Umbilical cord (tissue), 2 donors: ENCODE measurements around the gene PRKCI. TPM values are rescaled to one million over a fixed set of nuclear protein-coding genes. Genes with fewer than 3 reads are reported as not detected.
"Not testable (repeated sequence)": the region's sequence is repeated elsewhere in the genome, so short reads cannot be mapped to it uniquely, and the experiment has no call there.

Source experiments
- DNase-seq: peaks from one replicate; pipeline ENCODE4 v3.0.0-alpha.2; 2015; ENCODE audit warnings: low spot score
- total RNA-seq: library from RNA; depleted of rRNA; stranded (reverse); fragments of >200 nt; gene quantifications from one replicate; pipeline ENCODE4 v1.2.3, GENCODE V29; 2014; ENCODE audit warnings: low replicate concordance; ENCODE audit not compliant: insufficient read depth

Gene PRKCI
- total RNA-seq: 65.5 TPM

DNA sequence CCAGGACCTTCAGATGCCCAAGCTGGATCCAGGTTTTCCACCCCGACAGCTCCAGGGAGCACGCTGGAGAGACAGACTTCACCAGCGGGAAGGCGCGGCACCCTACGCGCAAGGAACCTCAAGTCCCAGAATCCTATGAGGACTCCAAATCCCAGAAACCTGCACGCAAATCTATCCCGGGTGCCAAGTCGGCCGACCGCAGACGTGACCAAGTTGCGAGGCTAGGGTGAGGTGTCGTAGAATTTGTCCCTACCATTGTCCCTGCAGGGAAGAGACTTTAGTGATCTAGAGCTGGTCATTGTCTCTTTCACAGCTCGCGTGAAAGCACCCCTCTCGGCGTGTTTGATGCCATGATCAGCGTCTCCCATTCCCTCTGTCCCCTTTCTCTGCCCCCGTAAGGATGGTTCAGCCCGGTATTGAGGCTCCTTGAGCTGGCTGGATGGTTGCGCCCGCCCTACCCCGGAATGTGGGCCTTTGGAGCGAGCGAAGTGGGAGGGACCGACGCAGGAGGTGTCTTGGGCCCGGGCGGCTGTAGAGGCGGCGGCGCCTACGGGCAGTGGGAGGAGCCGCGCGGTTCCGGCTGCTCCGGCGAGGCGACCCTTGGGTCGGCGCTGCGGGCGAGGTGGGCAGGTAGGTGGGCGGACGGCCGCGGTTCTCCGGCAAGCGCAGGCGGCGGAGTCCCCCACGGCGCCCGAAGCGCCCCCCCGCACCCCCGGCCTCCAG, at the start of gene PRKCI:
Gene PRKCI, plus strand, starts transcription at position 501 of the 723 bp plus-strand sequence. CDS start 246 bp downstream, outside the sequence.
- peak; percentile 99 for DNase-seq

DNA sequence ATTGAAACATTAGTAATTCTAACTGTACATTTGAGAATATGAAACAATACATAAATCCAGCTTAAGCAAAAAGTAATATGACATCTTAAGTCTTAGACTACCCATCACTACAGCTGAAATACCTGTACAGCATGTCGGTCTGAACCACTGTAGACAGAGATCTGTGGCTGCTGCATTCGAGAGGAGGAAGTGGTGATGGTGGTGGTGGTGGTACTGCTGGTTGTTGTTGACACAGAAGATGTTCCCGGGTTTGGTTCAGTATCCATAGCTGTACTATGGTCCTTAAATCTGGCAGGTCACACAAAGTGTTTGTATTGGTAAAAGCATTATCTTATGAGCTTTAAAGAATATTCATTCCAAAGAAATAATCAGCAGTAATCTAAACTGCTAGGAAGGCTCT, 43.6 kb upstream of the PRKCI start:
- no peak for DNase-seq

DNA sequence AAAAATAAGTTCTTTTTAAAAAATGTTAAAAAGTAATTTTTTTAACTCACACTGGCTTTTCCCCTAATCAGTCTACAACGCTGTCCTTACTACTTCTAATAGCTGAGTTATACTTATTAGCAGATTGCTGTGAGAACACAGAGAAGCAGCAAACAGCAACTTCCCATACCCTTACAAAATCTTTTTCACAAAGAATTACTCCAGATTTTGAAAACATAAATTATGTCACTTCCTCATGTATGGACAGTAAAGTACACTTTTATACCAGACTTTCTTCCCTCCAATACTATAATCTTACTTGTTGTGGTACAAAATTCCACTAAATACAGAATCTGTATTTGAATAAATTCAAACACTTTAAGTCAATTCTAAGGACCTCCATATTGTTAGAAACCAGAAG, 42.8 kb upstream of the PRKCI start:
- no peak for DNase-seq

DNA sequence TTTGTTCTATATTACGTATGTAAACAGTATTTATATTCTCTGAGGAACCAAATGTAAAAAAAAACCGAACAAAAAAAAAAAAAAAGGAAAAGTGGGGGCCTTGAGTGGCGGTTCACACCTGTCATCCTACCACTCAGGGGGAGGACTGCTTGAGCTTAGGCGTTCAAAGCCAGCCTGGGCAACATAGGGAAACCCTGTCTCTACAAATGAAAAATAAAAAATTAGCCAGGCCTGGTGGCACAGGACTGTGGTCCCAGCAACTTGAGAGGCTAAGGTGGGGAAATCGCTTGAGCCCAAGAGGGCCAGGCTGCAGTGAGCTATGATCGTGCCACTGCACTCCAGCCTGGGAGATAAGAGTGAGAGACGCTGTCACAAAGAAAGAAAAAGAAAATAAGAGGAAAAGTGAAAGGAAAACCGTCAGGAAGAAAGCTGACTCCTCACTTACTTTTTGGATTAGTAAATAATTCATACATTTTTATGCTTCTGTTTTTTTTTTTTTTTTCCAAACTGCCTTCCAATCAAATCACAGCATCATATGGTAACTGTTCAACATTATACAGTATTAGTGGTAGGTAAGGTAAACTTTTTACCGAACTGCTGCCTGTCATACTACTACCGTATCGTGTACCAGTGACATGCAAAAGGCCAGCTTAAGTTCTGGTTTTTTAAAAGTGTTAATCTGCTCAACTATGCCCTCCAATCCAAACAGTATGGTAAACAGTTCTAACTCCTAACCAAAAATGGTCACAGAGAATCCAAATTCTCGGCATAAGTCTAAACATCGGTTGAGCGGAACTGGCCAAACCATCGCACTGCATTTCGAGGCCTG, 41.9 kb upstream of the PRKCI start:
- no peak for DNase-seq

DNA sequence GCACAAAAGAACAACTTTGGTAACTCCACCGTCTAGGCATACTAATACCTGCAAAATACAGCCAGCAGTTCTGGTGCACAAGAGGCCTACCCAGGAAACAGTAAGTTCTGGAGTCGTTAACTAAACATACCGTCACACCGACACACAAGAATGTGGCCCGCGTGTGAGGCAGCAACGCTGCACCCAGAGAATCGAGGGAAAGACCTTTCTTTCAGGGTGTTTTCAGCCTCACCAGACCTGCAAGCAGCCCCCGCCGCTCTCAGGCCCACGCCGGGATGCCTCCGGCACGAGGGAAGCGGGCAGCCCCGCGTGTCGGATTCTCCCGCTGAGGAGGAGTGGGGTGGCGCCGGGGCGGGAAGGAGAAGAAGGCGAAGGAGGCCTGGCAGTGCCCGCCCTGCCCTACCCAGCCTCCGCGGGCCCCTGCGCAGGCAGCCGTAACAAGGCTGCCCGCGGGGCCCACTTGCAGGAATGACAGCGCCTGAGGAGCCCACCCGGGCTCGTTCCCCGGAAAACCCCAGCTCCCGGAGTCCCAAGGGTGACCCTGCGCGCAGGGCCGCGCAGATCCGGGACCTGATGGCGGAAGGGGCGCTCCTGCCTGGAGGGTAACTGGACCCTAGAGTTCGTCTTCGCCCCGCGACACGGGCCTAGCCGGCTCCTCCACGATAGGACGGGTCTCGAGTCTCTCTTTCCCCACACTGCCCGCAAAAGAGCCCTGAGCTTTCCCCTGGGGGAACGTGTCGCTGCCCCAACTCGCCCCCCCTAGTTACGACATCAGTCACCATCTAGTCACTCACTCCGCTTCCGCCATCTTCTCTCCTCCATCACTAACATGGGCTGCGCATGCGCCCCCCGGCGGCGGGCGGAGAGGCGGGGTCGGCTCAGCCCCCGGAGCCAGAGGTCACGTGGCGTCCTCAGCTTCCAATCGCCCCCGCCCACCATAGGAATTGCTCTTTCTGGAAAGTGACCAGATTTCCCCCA, 41.0 kb upstream of the PRKCI start, which contains the start of gene PHC3:
Gene PHC3, minus strand, starts transcription at position 826 of the 978 bp plus-strand sequence. Its CDS starts 18 bp downstream, at position 808.
- peak; percentile 96 for DNase-seq

DNA sequence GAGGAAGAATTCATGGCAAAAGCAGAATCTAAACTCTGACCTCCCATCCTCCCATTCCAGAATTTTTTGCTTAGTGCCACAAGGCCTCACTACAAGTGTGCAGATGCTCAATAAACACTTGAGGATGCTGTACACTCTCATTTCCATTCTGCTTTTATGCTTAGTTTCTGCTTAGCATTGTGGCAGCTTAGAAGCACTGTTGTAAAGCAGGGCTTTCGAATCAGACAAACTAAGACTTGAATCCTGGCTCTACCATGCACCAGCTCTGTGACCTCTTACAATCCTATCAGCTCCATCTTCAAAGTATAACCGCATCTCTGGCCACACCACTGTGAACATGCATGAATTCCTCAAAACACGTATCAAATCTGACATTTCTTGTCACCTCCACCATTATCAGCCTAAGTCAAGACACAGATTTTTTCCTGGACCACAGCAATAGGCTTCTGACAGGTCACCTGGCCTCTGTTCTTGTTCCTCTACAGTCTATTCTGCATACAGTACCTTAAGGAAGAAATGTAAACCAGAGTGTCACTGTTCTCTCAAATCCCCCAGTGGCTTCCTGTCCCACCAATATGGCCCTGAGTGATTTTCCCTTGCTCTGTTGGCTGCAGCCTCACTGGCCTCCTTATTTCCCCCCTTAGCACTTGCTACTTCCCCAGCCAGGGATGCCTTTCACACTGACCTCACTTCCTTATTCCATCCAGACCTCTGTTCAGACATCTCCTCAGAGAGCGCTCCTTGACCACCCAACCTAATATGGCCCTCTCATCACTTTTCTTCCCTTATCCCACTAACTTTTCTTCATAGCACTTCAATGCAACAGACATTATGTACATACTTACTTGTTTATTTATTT, 32.6 kb upstream of the PRKCI start:
- DNase-seq: peak; percentile 7

DNA sequence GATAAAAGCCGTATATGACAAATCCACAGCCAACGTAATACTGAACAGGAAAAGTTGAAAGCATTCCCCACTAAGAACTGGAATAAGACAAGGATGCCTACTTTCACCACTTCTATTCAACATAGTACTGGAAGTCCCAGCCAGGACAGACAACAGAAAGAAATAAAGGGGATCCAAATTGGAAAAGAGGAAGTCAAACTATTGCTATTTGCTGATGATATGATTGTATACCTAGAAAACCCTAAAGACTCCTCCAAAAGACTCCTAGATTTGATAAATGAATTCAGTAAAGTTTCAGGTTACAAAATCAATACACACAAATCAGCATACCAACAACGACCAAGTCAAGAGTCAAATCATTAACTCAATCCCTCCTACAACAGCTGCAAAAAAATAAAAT, 26.5 kb upstream of the PRKCI start:
- not testable (repeated sequence) for DNase-seq

- no peak for DNase-seq
Measured at GRCh38 chr3:170196833-170197232, 25.4 kb upstream of the PRKCI start.

GRCh38 chr3:170200987-170201386, 21.2 kb upstream of the PRKCI start:
- no peak for DNase-seq

- no peak for DNase-seq
Measured at GRCh38 chr3:170201527-170201926, 20.7 kb upstream of the PRKCI start.

DNA sequence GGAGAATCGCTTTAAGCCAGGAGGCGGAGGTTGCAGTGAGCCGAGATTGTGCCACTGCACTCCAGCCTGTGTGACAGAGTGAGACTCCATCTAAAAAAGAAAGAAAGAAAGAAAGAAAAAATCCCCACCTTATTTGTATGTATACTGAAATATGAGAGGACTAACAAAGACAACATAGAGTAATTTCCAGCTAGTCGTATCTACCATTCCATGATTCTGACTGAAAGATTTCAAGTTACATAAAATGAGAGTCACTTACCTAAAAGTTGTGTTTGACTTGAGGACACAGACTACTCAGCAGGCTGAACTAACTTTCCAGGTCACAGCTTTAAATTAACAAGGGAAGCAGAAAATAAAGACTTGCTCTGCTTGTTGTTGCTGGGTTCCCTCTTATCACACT, 18.8 kb upstream of the PRKCI start:
- no peak for DNase-seq

DNA sequence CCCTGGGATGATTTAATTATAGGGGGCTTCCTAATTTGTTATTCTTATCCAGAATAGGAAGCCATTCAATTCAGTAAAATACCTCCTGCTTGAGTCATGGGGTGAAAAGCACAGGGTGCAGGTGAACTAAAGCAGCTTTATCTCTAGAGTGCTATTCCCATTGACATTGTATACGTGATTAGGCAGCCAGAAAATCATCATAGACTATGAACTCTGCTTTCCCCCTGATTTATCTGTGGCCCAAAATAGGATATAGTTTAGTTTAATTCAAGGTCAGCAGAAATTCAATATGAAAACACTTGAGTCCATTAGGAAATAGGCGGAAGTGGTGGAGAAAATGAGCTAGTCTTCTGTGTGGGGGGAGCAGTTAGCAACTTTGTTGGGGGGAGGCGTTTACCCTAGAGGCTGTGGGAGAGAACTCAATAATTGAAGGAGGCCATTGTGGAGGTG, 18.2 kb upstream of the PRKCI start:
- no peak for DNase-seq

GRCh38 chr3:170204509-170204908, 17.7 kb upstream of the PRKCI start:
- DNase-seq: no peak

DNA sequence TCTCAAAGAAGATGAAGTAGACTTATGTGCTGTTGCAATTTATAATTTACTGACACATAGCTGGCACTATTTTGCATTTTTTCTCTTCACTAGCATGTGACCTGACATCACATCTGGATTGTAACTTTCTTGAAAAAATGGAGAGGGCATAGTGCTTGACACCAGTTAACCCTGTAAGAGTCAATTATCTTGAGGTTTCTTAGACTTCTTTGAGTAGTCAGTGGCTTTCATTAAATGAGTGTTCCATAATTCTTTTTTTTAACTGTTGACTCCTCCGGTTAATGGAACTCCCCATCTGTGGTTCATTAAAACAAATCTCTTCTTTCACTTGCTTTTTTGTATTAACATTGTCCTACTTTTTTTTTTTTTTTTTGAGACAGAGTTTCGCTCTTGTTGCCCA, 16.9 kb upstream of the PRKCI start:
- DNase-seq: peak; percentile 26

DNA sequence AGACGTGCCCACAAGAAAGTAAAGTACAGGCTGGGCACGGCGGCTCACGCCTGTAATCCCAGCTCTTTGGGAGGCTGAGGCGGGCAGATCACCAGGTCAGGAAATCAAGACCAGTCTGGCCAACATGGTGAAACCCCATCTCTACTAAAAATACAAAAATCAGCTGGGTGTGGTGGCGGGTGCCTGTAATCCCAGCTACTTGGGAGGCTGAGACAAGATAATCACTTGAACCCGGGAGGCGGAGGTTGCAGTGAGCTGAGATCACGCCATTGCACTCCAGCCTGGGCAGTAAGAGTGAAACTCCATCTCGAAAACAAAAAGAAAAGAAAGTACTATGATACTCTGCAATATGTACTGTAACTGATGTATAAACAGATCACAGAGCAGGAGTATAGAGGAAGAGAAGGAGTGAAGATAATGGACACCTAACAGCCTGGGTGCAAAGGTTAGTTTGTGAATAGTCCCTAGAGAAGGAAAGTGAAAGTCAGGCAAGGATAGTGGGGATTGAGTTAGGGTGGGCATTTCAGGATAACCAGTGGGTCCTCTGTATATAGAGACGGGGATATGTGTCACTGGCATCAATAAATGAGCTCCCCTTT, 16.0 kb upstream of the PRKCI start:
- not testable (repeated sequence) for DNase-seq

- no peak for DNase-seq
Measured at GRCh38 chr3:170207717-170208116, 14.5 kb upstream of the PRKCI start.

DNA sequence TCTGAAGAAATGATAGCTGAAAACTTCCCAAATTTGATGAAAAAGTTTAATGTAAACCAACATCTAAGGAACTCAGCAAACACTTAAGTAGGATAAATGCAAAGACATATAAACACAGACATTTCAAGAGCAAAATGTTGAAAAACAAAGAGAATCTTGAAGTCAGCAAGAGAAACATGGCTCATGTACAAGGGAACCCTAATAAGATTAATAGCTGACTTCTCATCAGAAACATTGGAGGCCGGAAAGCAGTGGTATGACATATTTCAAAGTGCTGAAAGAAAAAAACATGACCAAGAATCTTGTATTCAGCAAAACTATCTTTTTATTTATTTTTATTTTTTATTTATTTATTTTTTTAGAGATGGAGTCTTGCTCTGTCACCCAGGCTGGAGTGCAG, 10.6 kb upstream of the PRKCI start:
- DNase-seq: no peak

GRCh38 chr3:170219850-170220249, 2.4 kb upstream of the PRKCI start:
- no peak for DNase-seq

- no peak for DNase-seq
Measured at GRCh38 chr3:170220871-170221270, 1.4 kb upstream of the PRKCI start.
